ENCODE data around the gene FBLN1.

Gene FBLN1

DNA sequence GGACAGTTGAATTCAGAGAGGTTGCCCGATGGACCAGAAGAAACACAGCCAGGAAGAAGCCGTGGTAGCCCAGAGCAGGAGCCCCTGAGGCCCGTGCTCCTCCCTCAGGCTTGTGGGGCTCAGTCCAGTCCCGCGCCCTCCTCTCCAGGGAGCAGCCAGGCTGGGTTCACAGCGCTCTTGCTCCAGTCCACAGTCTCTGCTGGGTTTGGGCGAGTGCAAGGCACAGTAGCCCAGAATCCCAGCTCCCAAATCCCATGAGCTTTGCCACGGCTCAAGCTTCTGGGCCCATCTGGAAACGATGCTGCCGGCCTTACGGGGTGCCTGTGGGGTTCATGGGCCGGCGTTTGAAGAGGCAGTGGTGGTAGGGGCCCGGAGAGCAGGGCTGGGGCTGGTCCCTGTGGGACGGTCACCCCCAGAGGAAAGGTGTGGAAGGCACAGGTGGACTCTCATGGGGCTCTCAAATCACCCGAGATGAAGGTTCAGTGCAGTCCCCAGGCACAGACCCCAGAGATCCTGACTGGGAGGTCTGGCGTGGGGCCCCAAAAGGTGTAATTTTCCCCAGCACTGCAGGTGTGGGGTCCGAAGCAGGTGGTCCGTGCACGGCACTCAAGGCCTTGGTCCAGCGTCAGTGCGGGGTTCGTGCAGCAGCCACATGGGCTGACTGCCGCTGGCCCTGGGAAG lies 138.4 kb downstream of the FBLN1 start:
- no peak for DNase-seq (ENCODE audit: low spot score)

DNA sequence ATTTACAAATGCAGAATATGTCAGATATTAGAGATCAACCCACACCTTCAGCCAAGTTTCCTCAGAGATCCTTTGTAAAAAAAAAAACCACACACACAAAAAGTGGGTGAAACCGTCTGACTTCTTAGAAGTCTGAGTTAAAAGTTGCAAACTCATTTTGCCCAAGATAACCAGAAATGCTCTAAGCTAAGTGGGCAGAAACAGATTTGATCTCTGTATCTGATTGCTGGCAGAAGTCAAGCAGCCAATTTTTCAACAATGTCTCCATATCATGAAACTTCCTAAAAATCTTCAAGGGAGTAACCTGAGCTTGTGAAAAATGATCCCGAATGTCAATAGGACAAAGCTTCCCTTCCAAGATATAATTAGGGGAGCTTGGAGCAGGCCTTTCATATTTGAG lies 140.3 kb downstream of the FBLN1 start:
- DNase-seq (ENCODE audit: low spot score), result no peak

DNA sequence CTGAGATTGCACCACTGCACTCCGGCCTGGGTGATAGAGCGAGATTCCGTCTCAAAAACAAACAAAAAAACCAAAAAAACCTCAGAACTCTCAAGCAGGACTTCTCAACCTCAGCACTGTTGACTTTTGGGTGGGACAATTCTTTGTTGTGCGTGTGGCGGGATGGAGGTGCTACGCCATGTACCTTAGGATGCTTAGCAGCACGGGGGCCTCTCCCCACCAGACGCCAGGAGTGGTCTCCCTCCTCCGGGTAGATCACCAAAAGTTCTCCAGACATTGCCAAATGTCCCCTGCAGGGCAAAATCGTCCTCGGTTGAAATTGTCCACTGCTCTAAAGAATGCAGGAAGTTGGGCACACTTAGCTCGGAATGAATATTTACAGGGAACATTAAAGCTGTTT lies 142.0 kb downstream of the FBLN1 start:
- no peak for DNase-seq (ENCODE audit: low spot score)

GRCh38 chr22:45645150-45645525 lies 142.5 kb downstream of the FBLN1 start:
- no peak for DNase-seq (ENCODE audit: low spot score)

DNA sequence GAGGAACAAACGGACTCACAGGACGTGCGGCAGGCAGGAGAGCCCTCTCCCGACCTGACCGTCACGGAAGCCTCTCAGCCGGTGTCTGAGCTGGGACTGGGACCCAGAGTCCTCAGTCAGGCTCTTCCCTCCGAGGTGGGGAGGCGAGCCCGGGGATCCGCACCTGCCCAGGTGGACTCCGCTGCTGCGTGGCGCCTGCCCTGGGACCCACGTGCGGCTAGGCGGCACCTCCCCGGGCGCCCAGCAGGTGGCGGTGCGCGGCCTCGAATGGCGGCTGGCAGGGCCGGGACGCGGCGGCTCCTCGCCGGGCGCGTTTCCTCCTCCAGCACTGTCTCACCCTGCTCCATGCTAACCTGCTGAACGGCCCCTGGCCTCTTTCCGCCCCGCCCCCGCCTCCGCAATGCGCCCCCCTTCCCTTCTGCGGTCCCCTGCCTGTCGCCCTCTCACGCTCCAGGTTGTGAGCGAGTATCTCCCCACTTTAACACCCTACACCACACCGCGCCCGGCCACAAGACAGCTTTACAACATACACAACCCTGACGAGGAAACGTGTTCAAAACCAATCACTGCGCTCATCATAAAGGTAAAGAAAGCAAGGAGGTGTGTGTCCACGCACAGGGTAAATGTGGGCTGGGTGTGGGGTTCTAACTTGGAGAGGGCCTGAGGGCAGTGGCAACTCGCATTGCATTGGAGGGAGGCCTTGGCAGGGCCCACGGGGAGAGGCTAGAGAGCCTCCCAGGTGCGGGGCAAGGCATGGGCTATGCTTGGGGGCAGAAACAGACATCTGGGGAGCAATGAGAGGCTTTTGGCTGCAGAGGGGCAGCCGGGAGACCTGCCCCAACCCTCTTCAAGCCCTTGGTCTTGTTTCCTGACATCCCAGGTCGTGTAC lies 143.1 kb downstream of the FBLN1 start:
- peak; percentile 62 for DNase-seq (ENCODE audit: low spot score)

DNA sequence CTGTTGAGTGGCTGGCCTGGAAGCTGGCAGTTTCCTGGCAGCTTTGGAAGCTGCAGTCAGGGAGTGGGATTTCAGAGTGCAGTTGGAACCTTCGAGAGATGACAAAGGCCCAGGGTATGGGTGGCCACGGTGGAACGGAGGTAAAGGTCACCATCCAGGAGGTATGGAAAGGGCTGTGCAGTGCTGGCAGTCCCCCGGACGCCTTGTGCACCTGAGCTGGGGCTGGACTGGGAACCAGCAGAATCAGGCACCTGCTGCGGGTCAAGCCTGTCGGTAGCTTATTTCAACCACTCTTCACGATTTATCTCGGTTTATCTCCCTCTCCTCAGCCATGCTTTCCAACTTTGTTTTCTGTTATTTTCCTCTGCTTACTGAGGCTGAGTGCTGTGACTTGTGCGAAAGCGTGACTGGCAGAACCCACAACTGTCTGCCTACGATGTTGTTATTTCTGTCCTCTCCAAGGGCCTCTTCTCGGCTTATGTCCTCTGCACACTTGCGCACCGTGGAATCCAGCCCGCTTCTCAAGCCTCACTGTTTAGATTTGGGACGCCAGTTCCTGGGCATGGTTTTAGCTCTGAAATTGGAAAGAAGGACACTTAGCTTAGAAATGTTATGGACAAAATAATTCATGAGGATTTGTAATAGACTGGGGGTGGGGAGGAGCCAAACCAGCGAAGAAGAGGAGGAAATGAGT lies 145.0 kb downstream of the FBLN1 start:
- no peak for DNase-seq (ENCODE audit: low spot score)

- no peak for DNase-seq (ENCODE audit: low spot score)
Observed at GRCh38 chr22:45648301-45649117, 145.8 kb downstream of the FBLN1 start.

DNA sequence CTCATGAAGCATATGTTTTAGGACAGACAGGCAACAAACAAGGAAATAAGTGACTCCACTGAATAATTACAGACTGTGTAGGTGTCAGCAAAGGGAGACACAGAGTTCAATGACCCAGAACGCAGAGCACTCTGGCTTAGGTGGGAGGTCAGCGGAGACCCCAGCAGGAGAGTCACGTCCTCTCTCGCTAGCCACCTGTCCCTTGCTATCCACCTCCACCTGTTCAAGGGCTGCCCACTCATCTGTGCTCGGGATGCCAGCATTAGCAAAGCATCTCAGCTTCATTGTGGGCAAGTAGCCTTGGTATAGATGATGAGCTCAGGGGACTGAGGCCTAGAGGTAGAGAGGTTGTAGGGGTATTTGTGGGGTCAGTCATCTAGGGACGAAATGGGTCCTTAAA lies 147.1 kb downstream of the FBLN1 start:
- no peak for DNase-seq (ENCODE audit: low spot score)

- DNase-seq (ENCODE audit: low spot score), result no peak
Observed at GRCh38 chr22:45650721-45651120, 148.0 kb downstream of the FBLN1 start.

All from NAMALWA (cell line).